PFSK-1 (cell line): ENCODE results near the gene TRNP1.

Source experiments
- FOXP2 ChIP-seq: optimal IDR thresholded peaks from 2 replicates; pipeline ENCODE3; 2011; ENCODE audit warnings: borderline replicate concordance, control low read depth, inconsistent platforms; ENCODE audit not compliant: insufficient read depth; ENCODE audit errors: extremely low read length, extremely low read depth
- POLR2AphosphoS5 ChIP-seq: IDR thresholded peaks from 2 replicates; pipeline ENCODE4 v1.6.1; 2012; ENCODE audit warnings: low read depth, mild to moderate bottlenecking, control low read depth, low read length, moderate library complexity
- SIN3A ChIP-seq: IDR thresholded peaks from 2 replicates; pipeline ENCODE4 v1.6.1; 2012; ENCODE audit warnings: mild to moderate bottlenecking, low read length, moderate library complexity, borderline replicate concordance; ENCODE audit not compliant: insufficient read depth
- TAF1 ChIP-seq: IDR thresholded peaks from 2 replicates; pipeline ENCODE4 v1.6.1; 2012; ENCODE audit warnings: low read length, control low read depth, borderline replicate concordance; ENCODE audit not compliant: insufficient read depth
- TF ChIP-seq, protein P1 (sequence below), 2 experiments: IDR thresholded peaks; 2 replicates each; pipeline versions ENCODE4 v1.6.1 to v1.8.0; 2011 to 2012; ENCODE audit warnings: low read depth in 2 of 2, low read length in 2 of 2, control low read depth in 1 of 2, inconsistent platforms in 1 of 2, mild to moderate bottlenecking in 1 of 2, moderate library complexity in 1 of 2; ENCODE audit not compliant: insufficient read depth in 1 of 2

TRNP1 gene

DNA sequence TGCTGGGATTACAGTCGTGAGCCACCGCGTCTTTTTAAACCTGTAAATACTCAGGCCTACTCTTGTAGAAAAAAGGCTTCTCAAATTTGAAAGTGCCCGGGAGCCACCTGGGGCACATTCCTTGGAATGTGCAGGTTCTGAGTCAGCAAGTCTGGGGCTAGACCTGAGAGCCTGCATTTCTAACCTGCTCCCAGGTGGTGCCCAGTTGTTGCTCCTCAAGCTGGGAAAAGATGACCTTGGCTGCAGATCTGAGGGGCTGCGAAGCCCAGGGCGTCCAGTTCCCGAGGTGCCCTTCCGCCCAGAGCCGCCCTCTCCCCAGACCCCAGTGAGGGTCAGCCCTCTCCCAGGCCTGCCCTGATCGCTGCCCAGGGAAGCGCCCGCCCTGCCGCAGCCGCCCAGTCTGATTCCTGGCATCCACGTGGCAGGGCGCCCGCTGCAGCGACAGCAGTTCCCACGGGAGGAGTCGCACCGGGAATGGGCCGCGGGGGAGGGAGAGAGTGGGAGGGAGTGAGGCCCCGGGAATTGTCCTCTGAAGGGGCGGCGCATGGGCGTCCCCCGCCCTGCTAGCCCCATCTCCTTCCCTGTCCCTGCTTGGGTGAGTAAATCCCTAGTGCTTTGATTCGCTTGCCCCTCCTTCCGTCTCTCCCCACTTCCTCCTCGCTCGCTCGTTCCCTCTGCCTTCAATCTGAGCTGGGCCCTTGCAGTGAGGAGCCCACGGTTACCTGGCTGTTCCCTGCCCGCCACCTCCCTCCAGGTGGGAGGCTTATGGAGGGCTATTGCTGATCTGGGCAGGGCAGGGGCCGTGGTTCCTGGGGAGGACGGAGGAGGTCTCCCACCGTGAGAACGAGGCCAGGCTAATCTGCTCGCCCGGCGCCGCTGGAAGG lies 38.0 kb downstream of the TRNP1 start:
- TF ChIP-seq SIN3A (no peak), FOXP2 (no peak), POLR2AphosphoS5 (no peak), TAF1 (no peak)
- TF ChIP-seq, protein P1, sequence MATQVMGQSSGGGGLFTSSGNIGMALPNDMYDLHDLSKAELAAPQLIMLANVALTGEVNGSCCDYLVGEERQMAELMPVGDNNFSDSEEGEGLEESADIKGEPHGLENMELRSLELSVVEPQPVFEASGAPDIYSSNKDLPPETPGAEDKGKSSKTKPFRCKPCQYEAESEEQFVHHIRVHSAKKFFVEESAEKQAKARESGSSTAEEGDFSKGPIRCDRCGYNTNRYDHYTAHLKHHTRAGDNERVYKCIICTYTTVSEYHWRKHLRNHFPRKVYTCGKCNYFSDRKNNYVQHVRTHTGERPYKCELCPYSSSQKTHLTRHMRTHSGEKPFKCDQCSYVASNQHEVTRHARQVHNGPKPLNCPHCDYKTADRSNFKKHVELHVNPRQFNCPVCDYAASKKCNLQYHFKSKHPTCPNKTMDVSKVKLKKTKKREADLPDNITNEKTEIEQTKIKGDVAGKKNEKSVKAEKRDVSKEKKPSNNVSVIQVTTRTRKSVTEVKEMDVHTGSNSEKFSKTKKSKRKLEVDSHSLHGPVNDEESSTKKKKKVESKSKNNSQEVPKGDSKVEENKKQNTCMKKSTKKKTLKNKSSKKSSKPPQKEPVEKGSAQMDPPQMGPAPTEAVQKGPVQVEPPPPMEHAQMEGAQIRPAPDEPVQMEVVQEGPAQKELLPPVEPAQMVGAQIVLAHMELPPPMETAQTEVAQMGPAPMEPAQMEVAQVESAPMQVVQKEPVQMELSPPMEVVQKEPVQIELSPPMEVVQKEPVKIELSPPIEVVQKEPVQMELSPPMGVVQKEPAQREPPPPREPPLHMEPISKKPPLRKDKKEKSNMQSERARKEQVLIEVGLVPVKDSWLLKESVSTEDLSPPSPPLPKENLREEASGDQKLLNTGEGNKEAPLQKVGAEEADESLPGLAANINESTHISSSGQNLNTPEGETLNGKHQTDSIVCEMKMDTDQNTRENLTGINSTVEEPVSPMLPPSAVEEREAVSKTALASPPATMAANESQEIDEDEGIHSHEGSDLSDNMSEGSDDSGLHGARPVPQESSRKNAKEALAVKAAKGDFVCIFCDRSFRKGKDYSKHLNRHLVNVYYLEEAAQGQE (IDR thresholded peaks at IDR 0.05; ENCODE audit: insufficient read depth in 1 of 2, low read depth in 2 of 2, low read length in 2 of 2): no peak

DNA sequence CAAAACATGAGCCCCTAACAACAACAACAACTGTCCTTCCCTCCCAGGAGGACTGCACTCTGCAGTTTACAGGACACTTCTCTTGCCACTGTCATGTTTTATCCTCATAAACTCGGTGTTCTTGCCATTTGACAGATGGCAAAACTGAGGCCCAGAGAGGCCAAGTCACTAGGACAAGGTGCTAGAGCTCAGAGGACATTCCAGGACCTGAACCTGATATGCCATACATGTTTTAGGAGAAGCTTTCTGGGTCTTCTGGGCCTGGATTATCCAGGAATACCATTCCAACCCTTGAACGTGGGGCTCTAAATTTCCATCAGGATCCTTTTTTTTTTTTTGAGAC lies 38.6 kb downstream of the TRNP1 start:
- TF ChIP-seq FOXP2 (no peak), SIN3A (no peak), TAF1 (no peak), POLR2AphosphoS5 (no peak)
- TF ChIP-seq, protein P1 (IDR thresholded peaks at IDR 0.05; ENCODE audit: insufficient read depth in 1 of 2, low read depth in 2 of 2, low read length in 2 of 2): no peak

DNA sequence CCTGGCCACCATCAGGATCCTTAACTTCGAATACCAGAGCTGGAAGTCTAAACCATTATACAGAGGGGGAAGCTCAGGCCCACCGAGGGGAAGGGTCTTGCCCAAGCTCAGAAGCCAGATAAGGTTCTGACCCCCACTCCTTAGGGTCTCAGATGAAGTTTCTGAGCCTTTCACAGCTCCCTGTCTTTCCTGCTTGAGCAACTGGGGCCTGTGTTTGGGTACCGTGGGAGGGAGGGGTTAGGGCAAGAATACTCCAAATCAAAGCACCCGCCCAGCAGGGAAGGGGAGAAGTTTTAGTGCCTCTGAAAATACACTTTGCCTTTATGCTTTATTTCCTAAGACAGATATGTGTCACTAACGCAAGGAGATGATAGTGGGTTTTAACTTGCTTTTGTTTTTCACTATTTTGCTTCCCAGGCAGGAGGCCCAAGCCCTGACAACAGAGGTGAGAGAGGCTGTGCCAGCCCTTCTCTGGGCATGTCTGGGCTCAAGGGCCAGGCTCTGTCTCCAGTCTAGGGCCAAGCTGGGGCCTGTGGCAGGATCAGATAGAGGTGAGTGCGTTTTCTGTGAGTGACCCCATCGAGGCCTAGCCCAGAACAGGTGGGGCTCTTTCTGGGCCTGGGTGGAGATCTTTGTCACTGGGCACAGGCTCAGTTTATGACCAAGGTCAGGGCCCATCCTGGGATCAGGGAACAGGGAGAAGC lies 39.7 kb downstream of the TRNP1 start:
- TF ChIP-seq, protein P1 (IDR thresholded peaks at IDR 0.05; ENCODE audit: insufficient read depth in 1 of 2, low read depth in 2 of 2, low read length in 2 of 2): no peak
- no peak for TF ChIP-seq TAF1

DNA sequence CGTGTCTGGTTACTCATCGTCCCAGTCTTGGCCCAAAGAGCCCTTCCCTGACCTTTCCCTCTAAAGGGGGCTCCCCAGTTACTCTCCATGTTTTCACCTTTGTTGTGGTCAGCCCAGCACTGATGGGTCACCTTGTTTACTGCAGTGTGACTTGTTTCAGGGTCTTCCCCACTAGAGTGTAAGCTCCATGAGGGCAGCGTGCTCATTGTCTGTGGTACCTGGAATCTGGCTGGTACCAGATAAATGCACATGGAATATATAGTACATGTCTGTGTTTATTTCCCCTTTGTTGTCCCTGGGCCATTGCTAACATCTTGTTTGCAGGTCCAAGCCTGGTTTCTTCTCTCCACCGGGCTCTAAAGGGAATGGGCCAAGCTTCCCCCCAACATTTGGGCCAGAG lies 41.9 kb downstream of the TRNP1 start:
- no peak for TF ChIP-seq SIN3A
- no peak for TF ChIP-seq TAF1
- TF ChIP-seq, protein P1 (IDR thresholded peaks at IDR 0.05; ENCODE audit: insufficient read depth in 1 of 2, low read depth in 2 of 2, low read length in 2 of 2): no peak
- no peak for TF ChIP-seq POLR2AphosphoS5
- TF ChIP-seq FOXP2: no peak
